Measurements from ENCODE around the gene SLCO3A1.

SLCO3A1 gene

GRCh38 chr15:92011611-92012367, 158.3 kb downstream of the SLCO3A1 start:
- no peak for DNase-seq

GRCh38 chr15:92012368-92012629, 158.8 kb downstream of the SLCO3A1 start:
- DNase-seq, result no peak

- no peak for DNase-seq
Observed at GRCh38 chr15:92012881-92013280, 159.4 kb downstream of the SLCO3A1 start.

GRCh38 chr15:92014281-92015030, 160.9 kb downstream of the SLCO3A1 start:
- DNase-seq, result no peak

DNA sequence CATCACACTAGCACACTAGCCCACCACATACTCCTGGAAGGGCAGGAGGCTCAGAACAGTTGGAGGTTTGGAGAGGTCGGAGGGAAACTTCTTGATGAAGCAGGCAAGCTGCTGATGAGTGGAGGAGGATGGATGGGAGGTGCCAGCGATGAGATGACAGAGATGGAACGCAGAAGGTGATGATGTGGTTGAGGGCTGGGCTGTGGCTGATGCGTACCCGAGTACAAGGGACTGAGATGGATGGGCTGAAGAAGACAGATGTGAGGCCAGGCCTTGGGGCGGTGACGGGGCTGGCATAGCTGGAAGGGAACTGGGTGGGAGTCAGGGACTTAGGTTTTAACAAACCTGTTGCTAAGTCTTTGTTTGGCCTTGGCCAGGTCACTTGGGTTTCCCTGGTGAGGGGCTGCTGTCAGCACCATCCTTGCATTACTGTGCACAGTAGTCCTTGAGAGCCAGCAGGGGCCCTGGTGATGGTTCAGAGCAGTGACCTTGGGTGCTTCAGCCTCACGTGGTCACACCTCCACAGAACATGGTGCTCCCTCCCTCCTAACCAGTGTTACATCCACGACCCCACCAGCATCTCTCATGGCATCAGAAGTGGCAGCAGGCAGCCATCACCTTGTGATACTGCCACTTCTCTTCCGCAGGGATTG, 164.5 kb downstream of the SLCO3A1 start:
- DNase-seq, result no peak

GRCh38 chr15:92018535-92019239, 165.2 kb downstream of the SLCO3A1 start:
- no peak for DNase-seq

DNA sequence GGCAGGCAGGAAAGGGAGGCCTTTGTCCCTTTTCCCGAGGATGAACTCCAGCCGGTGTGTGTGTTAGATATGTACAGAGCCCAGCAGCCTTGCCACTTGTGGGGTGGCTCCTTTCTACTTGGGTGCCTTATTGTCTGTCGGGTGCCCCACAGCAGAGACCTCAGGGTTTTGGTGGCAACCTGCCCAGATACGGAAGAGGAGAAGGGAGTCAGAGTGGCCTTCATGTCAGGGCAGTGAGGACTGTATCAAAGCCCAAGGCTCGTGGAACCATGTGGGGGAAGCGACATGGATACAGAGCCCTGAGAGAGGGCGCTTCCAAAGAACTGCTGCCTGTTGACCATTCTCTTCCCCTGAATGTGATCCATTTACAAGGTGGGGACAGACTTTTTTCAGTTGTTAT, 166.2 kb downstream of the SLCO3A1 start:
- DNase-seq, result no peak

- no peak for DNase-seq
Observed at GRCh38 chr15:92020207-92020606, 166.7 kb downstream of the SLCO3A1 start.

DNA sequence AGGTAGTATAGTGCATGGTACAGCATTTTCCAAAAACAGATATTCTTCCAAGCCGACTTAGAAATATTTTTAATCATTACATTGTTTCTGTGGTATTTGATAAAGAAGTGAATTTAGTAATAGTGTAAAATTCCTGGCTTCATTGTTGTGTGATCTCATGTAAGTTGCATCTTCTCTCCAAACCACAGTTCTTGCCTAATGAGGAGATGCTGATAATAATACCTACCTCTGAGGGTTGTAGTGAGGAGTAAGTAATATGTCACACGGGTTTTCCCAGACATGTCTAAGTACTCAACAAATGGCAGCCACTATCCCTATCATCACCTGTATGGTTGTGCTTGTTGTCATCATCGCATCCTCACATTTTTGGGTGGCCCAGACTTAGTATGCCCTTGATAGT, 167.3 kb downstream of the SLCO3A1 start:
- no peak for DNase-seq

DNA sequence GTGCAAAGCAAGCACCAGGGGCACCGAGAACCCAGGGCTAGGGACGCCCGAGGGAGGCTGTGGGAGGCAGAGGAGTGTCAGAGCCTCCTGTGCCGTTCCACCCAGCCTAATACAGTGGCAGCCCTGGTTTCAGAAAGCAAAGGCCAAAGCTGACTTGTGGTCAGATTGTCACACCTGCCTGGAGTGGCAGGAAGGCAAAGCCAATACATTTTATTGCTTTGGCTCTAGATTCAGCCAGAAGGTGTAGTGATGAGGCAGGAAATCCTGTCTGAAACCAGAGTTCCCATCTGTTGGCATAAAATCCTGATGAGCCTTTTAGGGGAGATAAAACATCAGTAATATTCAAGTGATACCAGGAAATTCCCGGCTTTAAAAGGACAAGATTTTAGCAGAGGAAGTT, 168.3 kb downstream of the SLCO3A1 start:
- no peak for DNase-seq

GRCh38 chr15:92023965-92024364, 170.5 kb downstream of the SLCO3A1 start:
- no peak for DNase-seq

- DNase-seq, result no peak
Observed at GRCh38 chr15:92025706-92026270, 172.3 kb downstream of the SLCO3A1 start.

- DNase-seq, result no peak
Observed at GRCh38 chr15:92028389-92028724, 174.8 kb downstream of the SLCO3A1 start.

GRCh38 chr15:92029767-92030166, 176.3 kb downstream of the SLCO3A1 start:
- no peak for DNase-seq

DNA sequence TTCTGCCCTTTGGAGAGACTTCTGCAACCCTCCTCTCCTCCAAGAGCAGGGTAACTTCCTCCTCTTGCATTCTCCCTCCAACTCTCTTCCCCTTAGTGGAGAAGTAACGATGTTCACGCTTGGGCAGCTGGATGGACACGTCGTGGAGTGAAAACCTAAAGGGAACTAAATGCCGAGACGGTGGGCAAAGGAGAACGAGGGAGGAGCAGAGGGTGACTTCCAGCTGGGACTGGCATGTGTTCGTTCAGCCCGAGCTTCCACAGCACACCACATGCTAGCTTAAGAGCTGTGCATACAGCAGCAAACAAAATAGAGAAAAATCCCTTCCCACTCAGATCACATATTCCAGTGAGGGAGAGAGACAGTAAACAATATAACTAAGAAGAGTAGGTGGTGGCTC, 179.8 kb downstream of the SLCO3A1 start:
- DNase-seq, result no peak

DNA sequence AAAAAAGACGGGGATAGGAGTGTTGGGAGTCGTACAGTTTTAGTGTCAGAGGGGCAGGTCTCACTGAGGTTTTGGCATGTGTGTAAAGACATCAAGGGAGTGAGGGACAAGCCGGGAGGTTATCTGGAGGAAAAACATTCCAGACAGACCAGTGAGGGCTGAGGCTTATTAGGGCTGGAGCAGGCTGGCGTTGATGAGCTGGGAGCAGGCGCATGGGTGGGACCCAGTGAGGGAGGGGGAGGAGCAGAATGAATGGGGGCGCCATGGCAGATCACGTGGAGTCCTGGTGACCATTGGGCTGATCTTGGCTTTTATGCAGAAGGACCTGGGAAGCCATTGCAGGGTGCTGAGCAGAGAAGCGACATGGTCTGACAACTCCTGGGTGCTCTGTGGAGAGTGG, 180.2 kb downstream of the SLCO3A1 start:
- no peak for DNase-seq

GRCh38 chr15:92034227-92034626, 180.7 kb downstream of the SLCO3A1 start:
- no peak for DNase-seq

GRCh38 chr15:92035551-92035950, 182.0 kb downstream of the SLCO3A1 start:
- DNase-seq, result no peak

- DNase-seq, result no peak
Observed at GRCh38 chr15:92035961-92036360, 182.5 kb downstream of the SLCO3A1 start.

DNA sequence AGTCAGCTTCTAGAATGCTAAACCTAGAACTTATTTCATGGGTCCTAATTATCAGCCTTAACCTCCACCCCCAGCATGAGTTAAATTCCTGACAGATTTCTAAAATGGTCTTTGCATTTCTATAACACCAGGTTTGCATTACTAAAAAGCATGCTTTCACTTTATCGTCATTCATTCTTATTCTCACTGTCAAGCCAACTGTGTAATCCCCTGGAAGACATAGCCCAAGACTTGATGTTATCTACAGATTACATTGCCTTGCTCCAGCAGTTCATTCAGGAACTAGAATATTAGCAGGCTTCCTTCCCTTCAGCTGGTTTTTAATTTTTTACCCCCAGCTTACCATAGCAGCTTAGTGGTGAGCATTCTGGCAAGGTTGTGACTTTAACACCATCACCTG, 184.0 kb downstream of the SLCO3A1 start:
- no peak for DNase-seq

GRCh38 chr15:92040350-92040749, 186.8 kb downstream of the SLCO3A1 start:
- DNase-seq, result no peak

GRCh38 chr15:92041371-92041770, 187.9 kb downstream of the SLCO3A1 start:
- DNase-seq, result no peak

DNA sequence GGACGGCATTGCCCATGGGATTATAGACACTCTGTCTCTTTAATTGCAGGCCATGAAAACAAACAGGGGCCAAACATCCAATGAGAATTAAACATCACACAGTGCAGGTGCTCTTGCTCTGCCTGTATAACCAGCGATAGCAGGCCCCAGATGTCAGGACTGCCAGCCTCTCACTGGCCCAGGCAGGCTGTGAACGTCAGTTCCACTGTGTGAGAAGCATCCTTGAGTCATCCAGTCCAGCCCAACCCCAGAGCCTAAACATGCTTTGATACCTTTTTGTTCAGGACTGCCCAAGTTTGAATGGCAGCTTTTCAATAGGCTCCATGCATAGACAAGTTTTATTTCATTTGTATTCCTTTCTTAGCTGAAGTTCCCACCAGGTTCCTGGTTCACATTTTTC, 189.8 kb downstream of the SLCO3A1 start:
- no peak for DNase-seq
